ENCODE results near the gene LRP1B. TPM values are rescaled to one million over a fixed set of nuclear protein-coding genes. Genes with fewer than 3 reads are reported as not detected.

Gene LRP1B
- polyA plus RNA-seq, 1 donor from 2014 or later: 12.7 TPM

- Histone ChIP-seq H3K9me3 (ENCODE audit: low read length) (no peaks in the 10 kb centered on the region), H3K9ac (ENCODE audit: low read length) (no peak overlapping the region), H3F3A (ENCODE audit: insufficient read depth, low read length, poor library complexity, severe bottlenecking) (no peaks in the 10 kb centered on the region), H4K20me1 (ENCODE audit: insufficient read depth) (no peaks in the 10 kb centered on the region), H2AFZ (ENCODE audit: low read depth, low read length) (no peak overlapping the region), H3K79me2 (replicated peaks; ENCODE audit: insufficient read depth, low read length) (no peaks in the 10 kb centered on the region), H3K4me3 (ENCODE audit: low read length) (no peak overlapping the region), H3K4me2 (ENCODE audit: low read length) (no peak overlapping the region), H3K36me3 (ENCODE audit: insufficient read depth, low read length) (no peaks in the 10 kb centered on the region), H3K27ac (ENCODE audit: low read length) (no peak overlapping the region), H3K9me2 (ENCODE audit: insufficient read depth, low read length) (no peaks in the 10 kb centered on the region), H3K27me3 (ENCODE audit: insufficient read depth, low read depth, low read length) (no peaks in the 10 kb centered on the region)
- TF ChIP-seq EP300 (conservative IDR thresholded peaks at IDR 0.05; ENCODE audit: poor library complexity, severe bottlenecking) (no peak), POLR2AphosphoS5 (IDR thresholded peaks at IDR 0.05) (no peak), RAD21 (conservative IDR thresholded peaks at IDR 0.05) (no peak), SMC3 (conservative IDR thresholded peaks at IDR 0.05; ENCODE audit: poor library complexity) (no peak), EZH2 (IDR thresholded peaks at IDR 0.05; ENCODE audit: borderline replicate concordance, insufficient read depth, low read length, poor library complexity, severe bottlenecking) (no peak), TAF1 (IDR thresholded peaks at IDR 0.05; ENCODE audit: low read depth) (no peak), CTCF (IDR thresholded peaks at IDR 0.05; ENCODE audit: poor library complexity, severe bottlenecking) (no peak), MXI1 (conservative IDR thresholded peaks at IDR 0.05; ENCODE audit: poor library complexity, severe bottlenecking) (no peak), REST (IDR thresholded peaks at IDR 0.05; ENCODE audit: borderline replicate concordance) (no peak)
These were observed 1591.5 kb downstream of the LRP1B start for GRCh38 chr2:140539242-140539875.

- no peak overlapping the region for H3K27ac ChIP-seq (ENCODE audit: low read length)
- H3K36me3 ChIP-seq (ENCODE audit: insufficient read depth, low read length): no peaks in the 10 kb centered on the region
- H4K20me1 ChIP-seq (ENCODE audit: insufficient read depth): no peaks in the 10 kb centered on the region
- TF ChIP-seq TAF1 (IDR thresholded peaks at IDR 0.05; ENCODE audit: low read depth) (no peak), SMC3 (conservative IDR thresholded peaks at IDR 0.05; ENCODE audit: poor library complexity) (no peak), REST (IDR thresholded peaks at IDR 0.05; ENCODE audit: borderline replicate concordance) (no peak), EP300 (conservative IDR thresholded peaks at IDR 0.05; ENCODE audit: poor library complexity, severe bottlenecking) (no peak), RAD21 (conservative IDR thresholded peaks at IDR 0.05) (no peak), POLR2AphosphoS5 (IDR thresholded peaks at IDR 0.05) (no peak), MXI1 (conservative IDR thresholded peaks at IDR 0.05; ENCODE audit: poor library complexity, severe bottlenecking) (no peak), CTCF (IDR thresholded peaks at IDR 0.05; ENCODE audit: poor library complexity, severe bottlenecking) (no peak), EZH2 (IDR thresholded peaks at IDR 0.05; ENCODE audit: borderline replicate concordance, insufficient read depth, low read length, poor library complexity, severe bottlenecking) (no peak)
- no peak overlapping the region for H2AFZ ChIP-seq (ENCODE audit: low read depth, low read length)
- H3F3A ChIP-seq (ENCODE audit: insufficient read depth, low read length, poor library complexity, severe bottlenecking): no peaks in the 10 kb centered on the region
- H3K4me2 ChIP-seq (ENCODE audit: low read length): no peak overlapping the region
- no peaks in the 10 kb centered on the region for H3K79me2 ChIP-seq (replicated peaks; ENCODE audit: insufficient read depth, low read length)
- H3K9ac ChIP-seq (ENCODE audit: low read length): no peak overlapping the region
- H3K27me3 ChIP-seq (ENCODE audit: insufficient read depth, low read depth, low read length): no peaks in the 10 kb centered on the region
- H3K9me3 ChIP-seq (ENCODE audit: low read length): no peaks in the 10 kb centered on the region
- no peak overlapping the region for H3K4me3 ChIP-seq (ENCODE audit: low read length)
- no peaks in the 10 kb centered on the region for H3K9me2 ChIP-seq (ENCODE audit: insufficient read depth, low read length)
These were observed 1601.1 kb downstream of the LRP1B start for GRCh38 chr2:140529706-140530105.

All from neural cell (in vitro differentiated cells).